HG03039 (cell line): ENCODE data around the gene IQCM.

ENCODE experiments used
- ATAC-seq: cut with Tn5 transposase; IDR thresholded peaks from one replicate; pipeline ENCODE4 v1.9.1; 2021; ENCODE audit warnings: mild to moderate bottlenecking, moderate library complexity; ENCODE audit not compliant: unreplicated experiment

Gene IQCM

DNA sequence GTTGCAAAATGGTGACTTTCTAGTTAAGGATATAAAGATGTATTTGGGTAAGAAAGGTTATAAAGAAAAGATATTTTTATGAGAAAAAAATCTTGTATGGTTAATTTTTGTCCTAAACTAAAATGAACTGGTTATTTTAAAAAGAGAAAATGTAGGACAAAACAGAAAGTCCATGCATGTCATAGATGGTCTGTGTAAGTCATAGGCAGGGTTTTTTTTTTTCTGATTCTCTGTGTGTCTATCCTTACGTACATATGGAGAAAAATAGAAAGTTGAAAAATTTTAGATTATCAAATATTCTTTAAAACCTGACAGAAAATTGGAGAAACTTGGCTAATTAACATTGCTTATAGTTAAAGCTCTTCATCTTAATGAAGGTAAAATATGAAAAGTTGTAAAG lies 493.4 kb downstream of the IQCM start:
- no peak for ATAC-seq

DNA sequence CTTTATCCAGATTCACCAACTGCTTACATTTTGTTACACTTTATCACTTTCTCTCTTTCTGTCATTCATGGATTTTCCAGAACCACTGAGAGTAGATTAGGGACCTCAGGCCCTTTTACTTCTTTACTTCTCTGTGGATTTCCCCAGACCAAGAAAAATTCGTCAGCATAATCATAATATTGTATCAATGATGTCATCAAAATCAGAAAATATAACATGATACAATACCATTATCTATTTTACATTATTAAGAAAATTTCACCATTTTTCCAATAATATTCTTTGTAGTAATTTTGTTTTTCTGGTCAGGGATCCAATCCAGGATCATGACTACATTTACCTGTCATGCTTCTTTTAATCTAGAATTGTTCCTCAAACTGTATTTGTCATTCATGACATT lies 494.2 kb downstream of the IQCM start:
- no peak for ATAC-seq

DNA sequence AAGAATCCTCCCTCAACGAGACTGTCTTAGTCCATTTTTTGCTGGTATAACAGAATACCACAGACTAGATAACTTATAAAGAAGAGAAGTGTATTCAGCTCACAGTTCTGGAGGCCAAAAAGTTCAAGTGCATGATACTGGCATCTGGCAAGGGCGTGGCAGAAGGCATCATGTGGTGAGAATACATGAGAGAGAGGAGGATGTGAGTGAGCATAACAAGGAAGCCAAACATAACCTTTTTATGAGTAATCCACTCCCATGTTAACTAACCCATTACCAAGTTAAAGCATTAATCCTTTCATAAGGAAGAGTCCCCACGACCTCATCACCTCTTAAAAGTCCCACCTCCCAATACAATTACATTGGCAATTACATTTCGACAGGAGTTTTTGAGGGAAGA lies 504.6 kb downstream of the IQCM start:
- no peak for ATAC-seq

DNA sequence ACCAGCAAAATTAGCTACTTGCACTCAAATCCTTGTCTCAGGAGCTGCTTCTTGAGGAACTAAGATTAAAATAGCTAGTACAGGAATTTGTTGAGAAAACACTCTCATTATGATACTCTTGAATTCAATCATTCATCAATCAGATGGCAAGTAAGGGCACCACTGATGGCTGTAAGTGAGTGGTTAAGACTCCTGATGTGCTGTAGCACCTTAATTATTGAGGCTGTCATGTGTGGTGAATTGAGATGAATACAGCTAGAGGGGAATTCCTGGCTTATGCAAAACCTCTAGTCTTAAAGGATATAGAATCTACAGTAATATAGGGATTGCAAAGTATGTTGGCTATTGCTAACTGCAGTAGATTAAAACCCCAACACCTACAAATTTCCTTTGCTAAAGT lies 509.1 kb downstream of the IQCM start:
- ATAC-seq, result no peak
